K562 (cell line): ENCODE data around the gene GEN1. TPM values are rescaled to one million over a fixed set of nuclear protein-coding genes. Genes with fewer than 3 reads are reported as not detected.

Experiments used
- FOXM1 ChIP-seq, 2 experiments: fragments of 450-650 bp in 1 of 2; sonication (generic) in 1 of 2; formaldehyde crosslinking in 1 of 2; IDR thresholded peaks; 2 replicates each; pipeline versions ENCODE4 v1.6.1 to v1.9.0; 2017 to 2022; ENCODE audit warnings: low read depth in 2 of 2, mild to moderate bottlenecking in 2 of 2, missing genetic modification reagents in 1 of 2, moderate library complexity in 1 of 2
- L3MBTL2 ChIP-seq: fragments of 450-650 bp; IDR thresholded peaks from 2 replicates; pipeline ENCODE4 v1.6.1; 2016; ENCODE audit warnings: mild to moderate bottlenecking, moderate library complexity
- POLR2A ChIP-seq: fragments of 450-650 bp; conservative IDR thresholded peaks from 2 replicates; pipeline ENCODE4 v1.6.1; 2016
- RFX7 ChIP-seq: fragments of 250-450 bp; sonication (Bioruptor Pico); IDR thresholded peaks from 2 replicates; pipeline ENCODE4 v1.5.1; 2021; ENCODE audit warnings: mild to moderate bottlenecking
- STAT5A ChIP-seq: IDR thresholded peaks from 2 replicates; pipeline ENCODE4 v1.6.1; 2012; ENCODE audit warnings: low read length, inconsistent platforms, borderline replicate concordance
- ZNF12 ChIP-seq: sonication (generic); formaldehyde crosslinking; IDR thresholded peaks from 2 replicates; pipeline ENCODE4 v1.4.0; 2020; ENCODE audit warnings: mild to moderate bottlenecking, missing genetic modification reagents
- polyA plus RNA-seq, 8 experiments: library from polyadenylated mRNA; depleted of rRNA in 4 of 8; stranded (reverse) in 5 of 8; unstranded in 3 of 8; fragments of >200 nt; fragmentation: Nextera tagmentation in 2 of 8; fragmentation: Illumina TruSeq in 1 of 8; extraction: Ambion mirVana in 2 of 8; extraction: Trizol in 1 of 8; gene quantifications; 2 replicates each; pipeline versions ENCODE4 v1.2.1 to v1.2.3, GENCODE V29; 2011 to 2014; ENCODE audit warnings: inconsistent platforms in 1 of 8, missing spikeins in 1 of 8
- total RNA-seq, 7 experiments: library from RNA; depleted of rRNA in 6 of 7; stranded (reverse); fragments of >200 nt in 6 of 7; fragmentation: Illumina TruSeq in 2 of 7; extraction: Trizol in 2 of 7; gene quantifications; 2 replicates each; pipeline versions ENCODE4 v1.2.1 to v1.2.3, GENCODE V29; 2011 to 2021; ENCODE audit warnings: low replicate concordance in 1 of 7
- TF ChIP-seq, protein P1 (sequence below): fragments of 200-600 bp; sonication (generic); IDR thresholded peaks from one replicate; pipeline ENCODE4 v1.6.1; 2012; ENCODE audit warnings: mild to moderate bottlenecking, low read depth, low read length, inconsistent platforms
- TF ChIP-seq, protein P2 (sequence below): fragments of 450-650 bp; formaldehyde crosslinking; IDR thresholded peaks from 2 replicates; pipeline ENCODE4 v1.4.0; 2020; ENCODE audit warnings: mild to moderate bottlenecking, moderate library complexity
- TF ChIP-seq, protein P3 (sequence below), 2 experiments: fragments of 450-650 bp; IDR thresholded peaks; 2 replicates each; pipeline ENCODE4 v1.6.1; 2016
- TF ChIP-seq, protein P4 (sequence below): fragments of 250-450 bp; sonication (Bioruptor Pico); IDR thresholded peaks from 2 replicates; pipeline ENCODE4 v1.4.0; 2020; ENCODE audit warnings: mild to moderate bottlenecking, moderate library complexity, borderline replicate concordance

GEN1 gene
- total and polyA plus RNA-seq, 9 of the 15 experiments (the other 6 are each of a cell fraction or from before 2014, with no cell fraction given), result 8.6 to 39.7 (median 24.5) TPM

DNA sequence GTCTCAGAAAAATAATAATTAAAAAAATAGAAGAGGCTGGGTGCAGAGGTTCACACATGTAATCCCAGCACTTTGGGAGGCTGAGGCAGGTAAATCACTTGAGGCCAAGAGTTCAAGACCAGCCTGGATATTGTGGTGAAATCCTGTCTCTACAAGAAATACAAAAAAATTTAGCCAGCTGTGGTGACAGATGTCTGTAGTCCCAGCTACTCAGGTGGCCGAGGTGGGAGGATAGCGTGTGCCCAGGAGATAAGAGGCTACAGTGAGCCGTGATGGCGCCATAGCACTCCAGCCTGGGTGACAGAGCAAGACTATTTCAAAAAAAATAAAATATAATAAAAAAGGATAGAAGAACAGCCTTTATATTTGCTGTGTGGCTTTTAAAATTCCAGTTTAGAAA, 36.3 kb upstream of the GEN1 start (continued):
- TF ChIP-seq, protein P1, sequence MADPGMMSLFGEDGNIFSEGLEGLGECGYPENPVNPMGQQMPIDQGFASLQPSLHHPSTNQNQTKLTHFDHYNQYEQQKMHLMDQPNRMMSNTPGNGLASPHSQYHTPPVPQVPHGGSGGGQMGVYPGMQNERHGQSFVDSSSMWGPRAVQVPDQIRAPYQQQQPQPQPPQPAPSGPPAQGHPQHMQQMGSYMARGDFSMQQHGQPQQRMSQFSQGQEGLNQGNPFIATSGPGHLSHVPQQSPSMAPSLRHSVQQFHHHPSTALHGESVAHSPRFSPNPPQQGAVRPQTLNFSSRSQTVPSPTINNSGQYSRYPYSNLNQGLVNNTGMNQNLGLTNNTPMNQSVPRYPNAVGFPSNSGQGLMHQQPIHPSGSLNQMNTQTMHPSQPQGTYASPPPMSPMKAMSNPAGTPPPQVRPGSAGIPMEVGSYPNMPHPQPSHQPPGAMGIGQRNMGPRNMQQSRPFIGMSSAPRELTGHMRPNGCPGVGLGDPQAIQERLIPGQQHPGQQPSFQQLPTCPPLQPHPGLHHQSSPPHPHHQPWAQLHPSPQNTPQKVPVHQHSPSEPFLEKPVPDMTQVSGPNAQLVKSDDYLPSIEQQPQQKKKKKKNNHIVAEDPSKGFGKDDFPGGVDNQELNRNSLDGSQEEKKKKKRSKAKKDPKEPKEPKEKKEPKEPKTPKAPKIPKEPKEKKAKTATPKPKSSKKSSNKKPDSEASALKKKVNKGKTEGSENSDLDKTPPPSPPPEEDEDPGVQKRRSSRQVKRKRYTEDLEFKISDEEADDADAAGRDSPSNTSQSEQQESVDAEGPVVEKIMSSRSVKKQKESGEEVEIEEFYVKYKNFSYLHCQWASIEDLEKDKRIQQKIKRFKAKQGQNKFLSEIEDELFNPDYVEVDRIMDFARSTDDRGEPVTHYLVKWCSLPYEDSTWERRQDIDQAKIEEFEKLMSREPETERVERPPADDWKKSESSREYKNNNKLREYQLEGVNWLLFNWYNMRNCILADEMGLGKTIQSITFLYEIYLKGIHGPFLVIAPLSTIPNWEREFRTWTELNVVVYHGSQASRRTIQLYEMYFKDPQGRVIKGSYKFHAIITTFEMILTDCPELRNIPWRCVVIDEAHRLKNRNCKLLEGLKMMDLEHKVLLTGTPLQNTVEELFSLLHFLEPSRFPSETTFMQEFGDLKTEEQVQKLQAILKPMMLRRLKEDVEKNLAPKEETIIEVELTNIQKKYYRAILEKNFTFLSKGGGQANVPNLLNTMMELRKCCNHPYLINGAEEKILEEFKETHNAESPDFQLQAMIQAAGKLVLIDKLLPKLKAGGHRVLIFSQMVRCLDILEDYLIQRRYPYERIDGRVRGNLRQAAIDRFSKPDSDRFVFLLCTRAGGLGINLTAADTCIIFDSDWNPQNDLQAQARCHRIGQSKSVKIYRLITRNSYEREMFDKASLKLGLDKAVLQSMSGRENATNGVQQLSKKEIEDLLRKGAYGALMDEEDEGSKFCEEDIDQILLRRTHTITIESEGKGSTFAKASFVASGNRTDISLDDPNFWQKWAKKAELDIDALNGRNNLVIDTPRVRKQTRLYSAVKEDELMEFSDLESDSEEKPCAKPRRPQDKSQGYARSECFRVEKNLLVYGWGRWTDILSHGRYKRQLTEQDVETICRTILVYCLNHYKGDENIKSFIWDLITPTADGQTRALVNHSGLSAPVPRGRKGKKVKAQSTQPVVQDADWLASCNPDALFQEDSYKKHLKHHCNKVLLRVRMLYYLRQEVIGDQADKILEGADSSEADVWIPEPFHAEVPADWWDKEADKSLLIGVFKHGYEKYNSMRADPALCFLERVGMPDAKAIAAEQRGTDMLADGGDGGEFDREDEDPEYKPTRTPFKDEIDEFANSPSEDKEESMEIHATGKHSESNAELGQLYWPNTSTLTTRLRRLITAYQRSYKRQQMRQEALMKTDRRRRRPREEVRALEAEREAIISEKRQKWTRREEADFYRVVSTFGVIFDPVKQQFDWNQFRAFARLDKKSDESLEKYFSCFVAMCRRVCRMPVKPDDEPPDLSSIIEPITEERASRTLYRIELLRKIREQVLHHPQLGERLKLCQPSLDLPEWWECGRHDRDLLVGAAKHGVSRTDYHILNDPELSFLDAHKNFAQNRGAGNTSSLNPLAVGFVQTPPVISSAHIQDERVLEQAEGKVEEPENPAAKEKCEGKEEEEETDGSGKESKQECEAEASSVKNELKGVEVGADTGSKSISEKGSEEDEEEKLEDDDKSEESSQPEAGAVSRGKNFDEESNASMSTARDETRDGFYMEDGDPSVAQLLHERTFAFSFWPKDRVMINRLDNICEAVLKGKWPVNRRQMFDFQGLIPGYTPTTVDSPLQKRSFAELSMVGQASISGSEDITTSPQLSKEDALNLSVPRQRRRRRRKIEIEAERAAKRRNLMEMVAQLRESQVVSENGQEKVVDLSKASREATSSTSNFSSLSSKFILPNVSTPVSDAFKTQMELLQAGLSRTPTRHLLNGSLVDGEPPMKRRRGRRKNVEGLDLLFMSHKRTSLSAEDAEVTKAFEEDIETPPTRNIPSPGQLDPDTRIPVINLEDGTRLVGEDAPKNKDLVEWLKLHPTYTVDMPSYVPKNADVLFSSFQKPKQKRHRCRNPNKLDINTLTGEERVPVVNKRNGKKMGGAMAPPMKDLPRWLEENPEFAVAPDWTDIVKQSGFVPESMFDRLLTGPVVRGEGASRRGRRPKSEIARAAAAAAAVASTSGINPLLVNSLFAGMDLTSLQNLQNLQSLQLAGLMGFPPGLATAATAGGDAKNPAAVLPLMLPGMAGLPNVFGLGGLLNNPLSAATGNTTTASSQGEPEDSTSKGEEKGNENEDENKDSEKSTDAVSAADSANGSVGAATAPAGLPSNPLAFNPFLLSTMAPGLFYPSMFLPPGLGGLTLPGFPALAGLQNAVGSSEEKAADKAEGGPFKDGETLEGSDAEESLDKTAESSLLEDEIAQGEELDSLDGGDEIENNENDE, result no peak
- TF ChIP-seq FOXM1 (IDR thresholded peaks at IDR 0.05; ENCODE audit: low read depth), result peak; percentile 63; the same call in 1 of the 2 replicates
- TF ChIP-seq FOXM1 (CRISPR knock-in tag; IDR thresholded peaks at IDR 0.05; ENCODE audit: low read depth), result no peak
- TF ChIP-seq RFX7 (CRISPR knock-in tag), result no peak
- TF ChIP-seq, protein P2, sequence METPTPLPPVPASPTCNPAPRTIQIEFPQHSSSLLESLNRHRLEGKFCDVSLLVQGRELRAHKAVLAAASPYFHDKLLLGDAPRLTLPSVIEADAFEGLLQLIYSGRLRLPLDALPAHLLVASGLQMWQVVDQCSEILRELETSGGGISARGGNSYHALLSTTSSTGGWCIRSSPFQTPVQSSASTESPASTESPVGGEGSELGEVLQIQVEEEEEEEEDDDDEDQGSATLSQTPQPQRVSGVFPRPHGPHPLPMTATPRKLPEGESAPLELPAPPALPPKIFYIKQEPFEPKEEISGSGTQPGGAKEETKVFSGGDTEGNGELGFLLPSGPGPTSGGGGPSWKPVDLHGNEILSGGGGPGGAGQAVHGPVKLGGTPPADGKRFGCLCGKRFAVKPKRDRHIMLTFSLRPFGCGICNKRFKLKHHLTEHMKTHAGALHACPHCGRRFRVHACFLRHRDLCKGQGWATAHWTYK (CRISPR knock-in tag), result no peak
- TF ChIP-seq, protein P3, sequence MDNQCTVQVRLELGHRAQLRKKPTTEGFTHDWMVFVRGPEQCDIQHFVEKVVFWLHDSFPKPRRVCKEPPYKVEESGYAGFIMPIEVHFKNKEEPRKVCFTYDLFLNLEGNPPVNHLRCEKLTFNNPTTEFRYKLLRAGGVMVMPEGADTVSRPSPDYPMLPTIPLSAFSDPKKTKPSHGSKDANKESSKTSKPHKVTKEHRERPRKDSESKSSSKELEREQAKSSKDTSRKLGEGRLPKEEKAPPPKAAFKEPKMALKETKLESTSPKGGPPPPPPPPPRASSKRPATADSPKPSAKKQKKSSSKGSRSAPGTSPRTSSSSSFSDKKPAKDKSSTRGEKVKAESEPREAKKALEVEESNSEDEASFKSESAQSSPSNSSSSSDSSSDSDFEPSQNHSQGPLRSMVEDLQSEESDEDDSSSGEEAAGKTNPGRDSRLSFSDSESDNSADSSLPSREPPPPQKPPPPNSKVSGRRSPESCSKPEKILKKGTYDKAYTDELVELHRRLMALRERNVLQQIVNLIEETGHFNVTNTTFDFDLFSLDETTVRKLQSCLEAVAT (IDR thresholded peaks at IDR 0.05), result no peak
- TF ChIP-seq ZNF12 (CRISPR knock-in tag), result no peak
- TF ChIP-seq, protein P4, sequence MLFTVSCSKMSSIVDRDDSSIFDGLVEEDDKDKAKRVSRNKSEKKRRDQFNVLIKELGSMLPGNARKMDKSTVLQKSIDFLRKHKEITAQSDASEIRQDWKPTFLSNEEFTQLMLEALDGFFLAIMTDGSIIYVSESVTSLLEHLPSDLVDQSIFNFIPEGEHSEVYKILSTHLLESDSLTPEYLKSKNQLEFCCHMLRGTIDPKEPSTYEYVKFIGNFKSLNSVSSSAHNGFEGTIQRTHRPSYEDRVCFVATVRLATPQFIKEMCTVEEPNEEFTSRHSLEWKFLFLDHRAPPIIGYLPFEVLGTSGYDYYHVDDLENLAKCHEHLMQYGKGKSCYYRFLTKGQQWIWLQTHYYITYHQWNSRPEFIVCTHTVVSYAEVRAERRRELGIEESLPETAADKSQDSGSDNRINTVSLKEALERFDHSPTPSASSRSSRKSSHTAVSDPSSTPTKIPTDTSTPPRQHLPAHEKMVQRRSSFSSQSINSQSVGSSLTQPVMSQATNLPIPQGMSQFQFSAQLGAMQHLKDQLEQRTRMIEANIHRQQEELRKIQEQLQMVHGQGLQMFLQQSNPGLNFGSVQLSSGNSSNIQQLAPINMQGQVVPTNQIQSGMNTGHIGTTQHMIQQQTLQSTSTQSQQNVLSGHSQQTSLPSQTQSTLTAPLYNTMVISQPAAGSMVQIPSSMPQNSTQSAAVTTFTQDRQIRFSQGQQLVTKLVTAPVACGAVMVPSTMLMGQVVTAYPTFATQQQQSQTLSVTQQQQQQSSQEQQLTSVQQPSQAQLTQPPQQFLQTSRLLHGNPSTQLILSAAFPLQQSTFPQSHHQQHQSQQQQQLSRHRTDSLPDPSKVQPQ (CRISPR knock-in tag), result no peak
- TF ChIP-seq POLR2A, result no peak
- peak; percentile 80 for TF ChIP-seq STAT5A
- TF ChIP-seq L3MBTL2, result no peak
